Right lobe of liver (tissue), 4 donors: Measurements from ENCODE around the gene TXNIP.

Experiments used
- CTCF ChIP-seq, 4 donors: fragments of 200-600 bp in 3 of 4; fragments of 450-650 bp in 1 of 4; IDR thresholded peaks; one replicate each; pipeline versions ENCODE4 v1.5.1 to v1.8.0; 2016 to 2022; ENCODE audit warnings: antibody characterized with exemption in 4 of 4, mild to moderate bottlenecking in 2 of 4
- POLR2A ChIP-seq: fragments of 450-650 bp; IDR thresholded peaks from one replicate; pipeline ENCODE4 v1.6.1; 2017; ENCODE audit warnings: antibody characterized with exemption, mild to moderate bottlenecking
- donor health status: DM: no; HTN: no; CAD: no.
- donor health status: DM: no; HTN: no; CAD: no.
- donor health status: DM: no; HTN: yes; CAD: no.

- TF ChIP-seq CTCF (IDR thresholded peaks at IDR 0.05) (no peak), POLR2A (no peak)
These were observed 49.8 kb downstream of the TXNIP start for GRCh38 chr1:145946477-145946986.
